ENCODE results near the gene TANGO2.

- TF ChIP-seq CTCF (IDR thresholded peaks at IDR 0.05; ENCODE audit: low read length) (no peak), EZH2 (IDR thresholded peaks at IDR 0.05; ENCODE audit: borderline replicate concordance, low read length) (no peak)
These were observed 68.5 kb downstream of the TANGO2 start for GRCh38 chr22:20089226-20089976.
